Osteoblast (primary cell): ENCODE measurements around the gene ALLC. TPM values are rescaled to one million over a fixed set of nuclear protein-coding genes. Genes with fewer than 3 reads are reported as not detected.

ENCODE experiments used
- DNase-seq: peaks from one replicate; pipeline ENCODE4 v3.0.0; 2011; ENCODE audit warnings: low spot score, mixed read lengths; ENCODE audit not compliant: insufficient read length; ENCODE audit errors: missing footprints
- H2AFZ ChIP-seq: 2 replicates; pipeline ENCODE4 v1.6.0; 2011; ENCODE audit warnings: mild to moderate bottlenecking, low read length
- H3K27ac ChIP-seq: 2 replicates; pipeline ENCODE4 v1.5.1; 2011; ENCODE audit warnings: mild to moderate bottlenecking, low read depth, low read length, moderate library complexity
- H3K27me3 ChIP-seq: 2 replicates; pipeline ENCODE4 v1.6.0; 2012; ENCODE audit warnings: mild to moderate bottlenecking, control low read depth, inconsistent platforms, low read length, moderate library complexity; ENCODE audit not compliant: insufficient read depth
- H3K36me3 ChIP-seq: 2 replicates; pipeline ENCODE4 v1.5.1; 2011; ENCODE audit warnings: mild to moderate bottlenecking, low read length, control low read depth, moderate library complexity; ENCODE audit not compliant: insufficient read depth
- H3K4me1 ChIP-seq: 2 replicates; pipeline ENCODE4 v1.5.1; 2011; ENCODE audit warnings: mild to moderate bottlenecking, low read length, control low read depth, moderate library complexity; ENCODE audit not compliant: insufficient read depth
- H3K4me2 ChIP-seq: 2 replicates; pipeline ENCODE4 v1.6.0; 2011; ENCODE audit warnings: mild to moderate bottlenecking, low read length; ENCODE audit not compliant: insufficient read depth
- H3K4me3 ChIP-seq: fragments of 200-600 bp; sonication (generic); 3 replicates; pipeline ENCODE4 v1.5.1; 2012; ENCODE audit warnings: mild to moderate bottlenecking, low read length, inconsistent platforms; ENCODE audit not compliant: insufficient read depth
- H3K79me2 ChIP-seq: 2 replicates; pipeline ENCODE4 v1.6.0; 2012; ENCODE audit warnings: mild to moderate bottlenecking, low read length, control low read depth, inconsistent platforms; ENCODE audit not compliant: insufficient read depth
- H3K9me3 ChIP-seq: 2 replicates; pipeline ENCODE4 v1.5.1; 2011; ENCODE audit warnings: low read depth, low read length, control low read depth
- H4K20me1 ChIP-seq: 2 replicates; pipeline ENCODE4 v1.6.0; 2012; ENCODE audit warnings: mild to moderate bottlenecking, low read length, control low read depth; ENCODE audit not compliant: insufficient read depth
- total RNA-seq: library from RNA; depleted of rRNA; stranded (reverse); fragments of >200 nt; gene quantifications from 2 replicates; pipeline ENCODE4 v1.2.3, GENCODE V29; 2012
- TF ChIP-seq, protein P1 (sequence below): IDR thresholded peaks from 2 replicates; pipeline ENCODE4 v1.5.1; 2011; ENCODE audit warnings: mild to moderate bottlenecking, low read depth, low read length, moderate library complexity; ENCODE audit errors: extremely low read depth

ALLC gene
- total RNA-seq, 1 donor: not detected

DNA sequence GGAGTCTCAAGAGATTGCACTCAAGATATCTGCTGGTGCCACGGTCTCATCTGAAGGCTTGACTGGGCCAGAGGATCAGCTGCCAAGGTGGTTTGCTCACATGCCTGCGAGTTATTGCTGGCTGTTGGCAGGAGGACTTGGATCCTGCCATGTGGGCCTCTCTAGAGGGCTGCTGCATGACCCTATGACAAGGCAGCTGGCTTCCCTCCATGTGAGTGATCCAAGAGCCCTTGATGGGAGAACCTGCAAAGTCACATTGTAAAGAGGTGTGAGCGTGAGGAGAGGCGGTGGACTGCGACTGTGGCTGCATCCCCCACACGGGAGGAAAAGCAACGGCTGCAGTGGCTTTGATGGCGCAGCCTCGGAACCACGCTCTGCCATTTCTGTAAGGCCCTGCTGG is 4.0 kb upstream of the ALLC start:
- no peaks in the 10 kb centered on the region for H3K36me3 ChIP-seq
- H4K20me1 ChIP-seq: no peaks in the 10 kb centered on the region
- no peaks in the 10 kb centered on the region for H3K79me2 ChIP-seq
- no peak overlapping the region for H2AFZ ChIP-seq
- H3K27me3 ChIP-seq: no peaks in the 10 kb centered on the region
- no peak overlapping the region for H3K4me3 ChIP-seq
- peak; percentile 3 for DNase-seq
- H3K9me3 ChIP-seq: no peaks in the 10 kb centered on the region
- no peak overlapping the region for H3K27ac ChIP-seq
- H3K4me1 ChIP-seq: peaks cover 11% of the 10 kb centered on the region
- TF ChIP-seq, protein P1, sequence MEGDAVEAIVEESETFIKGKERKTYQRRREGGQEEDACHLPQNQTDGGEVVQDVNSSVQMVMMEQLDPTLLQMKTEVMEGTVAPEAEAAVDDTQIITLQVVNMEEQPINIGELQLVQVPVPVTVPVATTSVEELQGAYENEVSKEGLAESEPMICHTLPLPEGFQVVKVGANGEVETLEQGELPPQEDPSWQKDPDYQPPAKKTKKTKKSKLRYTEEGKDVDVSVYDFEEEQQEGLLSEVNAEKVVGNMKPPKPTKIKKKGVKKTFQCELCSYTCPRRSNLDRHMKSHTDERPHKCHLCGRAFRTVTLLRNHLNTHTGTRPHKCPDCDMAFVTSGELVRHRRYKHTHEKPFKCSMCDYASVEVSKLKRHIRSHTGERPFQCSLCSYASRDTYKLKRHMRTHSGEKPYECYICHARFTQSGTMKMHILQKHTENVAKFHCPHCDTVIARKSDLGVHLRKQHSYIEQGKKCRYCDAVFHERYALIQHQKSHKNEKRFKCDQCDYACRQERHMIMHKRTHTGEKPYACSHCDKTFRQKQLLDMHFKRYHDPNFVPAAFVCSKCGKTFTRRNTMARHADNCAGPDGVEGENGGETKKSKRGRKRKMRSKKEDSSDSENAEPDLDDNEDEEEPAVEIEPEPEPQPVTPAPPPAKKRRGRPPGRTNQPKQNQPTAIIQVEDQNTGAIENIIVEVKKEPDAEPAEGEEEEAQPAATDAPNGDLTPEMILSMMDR: no peak
- H3K4me2 ChIP-seq: no peak overlapping the region

DNA sequence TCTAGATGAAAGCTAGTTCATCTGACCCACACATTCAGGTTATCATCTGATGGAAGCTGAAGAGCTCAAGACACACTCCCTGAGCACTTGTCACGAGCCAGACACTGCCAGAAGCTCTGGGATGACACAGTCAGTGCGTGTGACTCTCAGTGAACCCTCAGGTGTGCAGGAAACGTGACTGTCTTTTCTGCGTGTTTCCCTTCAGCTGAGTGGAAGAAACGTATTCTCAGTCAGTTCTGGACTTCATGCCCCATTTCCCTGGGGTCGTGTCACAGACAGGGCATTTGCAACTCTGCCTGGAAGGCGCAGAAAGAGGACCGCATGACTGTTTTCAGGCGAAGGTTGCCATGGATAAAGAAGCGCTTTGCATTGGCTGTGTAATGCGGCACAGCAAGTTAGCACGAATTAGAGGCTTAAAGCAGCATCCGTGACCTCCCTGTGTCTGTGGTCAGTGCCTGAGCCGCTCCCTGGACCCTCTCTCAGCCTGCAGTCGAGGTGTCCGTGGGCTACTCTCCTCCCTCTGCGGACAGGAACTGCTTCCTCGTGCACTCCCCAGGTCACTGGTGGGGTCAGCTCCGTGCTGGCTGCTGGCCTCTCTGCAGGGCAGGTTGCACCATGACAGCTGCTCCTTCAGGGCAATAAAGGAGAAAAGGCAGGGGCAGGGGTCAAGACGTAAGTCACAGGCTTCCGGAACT is 3.3 kb upstream of the ALLC start:
- TF ChIP-seq, protein P1: no peak
- Histone ChIP-seq H4K20me1 (no peaks in the 10 kb centered on the region), H3K79me2 (no peaks in the 10 kb centered on the region), H3K36me3 (no peaks in the 10 kb centered on the region), H3K27me3 (no peaks in the 10 kb centered on the region), H3K27ac (no peak overlapping the region), H3K4me2 (no peak overlapping the region), H2AFZ (no peak overlapping the region), H3K9me3 (no peaks in the 10 kb centered on the region), H3K4me3 (no peak overlapping the region), H3K4me1 (peaks cover 11% of the 10 kb centered on the region)
- DNase-seq: peak; percentile 60

DNA sequence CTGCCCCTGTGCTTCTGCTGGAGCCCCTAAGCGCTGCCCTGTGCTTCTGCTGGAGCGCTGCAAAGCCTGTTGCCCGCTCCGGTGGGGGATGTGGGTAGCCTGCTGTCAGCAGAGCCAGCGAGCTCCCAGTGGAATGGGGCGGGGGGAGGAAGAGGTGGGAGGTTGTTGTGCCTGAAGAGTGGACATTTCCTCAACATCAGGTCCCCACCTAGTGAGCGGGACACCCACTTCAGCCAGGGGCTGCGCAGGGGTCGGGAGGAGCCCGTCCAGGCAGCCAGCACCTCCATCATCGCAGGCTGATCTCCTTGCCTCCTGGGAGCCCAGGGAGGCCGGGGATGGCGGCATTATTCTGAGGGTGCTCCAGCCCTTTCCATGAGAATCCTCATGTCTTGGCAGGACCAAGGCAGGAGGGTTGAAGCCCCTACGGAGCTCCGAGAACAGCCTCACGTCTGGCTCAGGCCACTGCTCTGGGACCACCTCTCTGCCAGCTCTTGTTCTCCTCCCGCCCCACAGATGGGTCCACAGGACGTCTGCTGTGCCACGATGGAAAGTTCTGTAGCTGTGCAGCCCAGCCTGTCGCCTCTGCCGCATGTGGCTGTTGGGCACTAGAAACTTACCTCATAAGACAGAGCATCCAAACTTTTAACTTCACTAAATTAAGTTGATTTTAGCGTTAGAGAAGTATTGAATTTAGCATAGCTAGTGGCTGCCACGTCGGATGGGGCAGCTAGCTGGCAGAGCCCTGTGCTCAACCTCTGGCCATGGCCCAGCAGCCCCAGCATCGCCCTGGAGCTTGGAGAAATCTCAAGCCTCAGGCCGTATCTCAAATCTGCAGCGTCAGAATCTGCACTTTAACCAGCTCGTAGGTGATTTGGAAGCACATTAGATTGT is 1.9 kb upstream of the ALLC start:
- Histone ChIP-seq H2AFZ (no peak overlapping the region), H3K4me2 (no peak overlapping the region), H3K79me2 (no peaks in the 10 kb centered on the region), H3K9me3 (no peaks in the 10 kb centered on the region), H3K27me3 (no peaks in the 10 kb centered on the region), H4K20me1 (no peaks in the 10 kb centered on the region), H3K27ac (no peak overlapping the region), H3K4me3 (no peak overlapping the region), H3K4me1 (peaks cover 7% of the 10 kb centered on the region), H3K36me3 (no peaks in the 10 kb centered on the region)
- peak; percentile 43 for DNase-seq
- TF ChIP-seq, protein P1: no peak
